ENCODE data around the gene HPCAL1.

HPCAL1 gene

GRCh38 chr2:10369269-10370255 is 66.9 kb downstream of the HPCAL1 start:
- no peak for DNase-seq (ENCODE audit: low read depth, low spot score)

GRCh38 chr2:10370390-10370789 is 67.7 kb downstream of the HPCAL1 start:
- DNase-seq (ENCODE audit: low read depth, low spot score) = no peak

GRCh38 chr2:10370895-10371294 is 68.2 kb downstream of the HPCAL1 start:
- DNase-seq (ENCODE audit: low read depth, low spot score) = no peak

GRCh38 chr2:10371441-10372196 is 68.9 kb downstream of the HPCAL1 start:
- no peak for DNase-seq (ENCODE audit: low read depth, low spot score)

- DNase-seq (ENCODE audit: low read depth, low spot score) = no peak
Measured at GRCh38 chr2:10372203-10372861, 69.6 kb downstream of the HPCAL1 start.

GRCh38 chr2:10372862-10373240 is 70.1 kb downstream of the HPCAL1 start:
- DNase-seq (ENCODE audit: low read depth, low spot score) = no peak

GRCh38 chr2:10373931-10374330 is 71.2 kb downstream of the HPCAL1 start:
- no peak for DNase-seq (ENCODE audit: low read depth, low spot score)

- no peak for DNase-seq (ENCODE audit: low read depth, low spot score)
Measured at GRCh38 chr2:10374362-10374943, 71.7 kb downstream of the HPCAL1 start.

- DNase-seq (ENCODE audit: low read depth, low spot score) = no peak
Measured at GRCh38 chr2:10375570-10376281, 73.0 kb downstream of the HPCAL1 start.

GRCh38 chr2:10377052-10377746 is 74.5 kb downstream of the HPCAL1 start:
- DNase-seq (ENCODE audit: low read depth, low spot score) = no peak

GRCh38 chr2:10377747-10378085 is 75.0 kb downstream of the HPCAL1 start:
- DNase-seq (ENCODE audit: low read depth, low spot score) = no peak

GRCh38 chr2:10378189-10378588 is 75.5 kb downstream of the HPCAL1 start:
- DNase-seq (ENCODE audit: low read depth, low spot score) = no peak

- no peak for DNase-seq (ENCODE audit: low read depth, low spot score)
Measured at GRCh38 chr2:10380048-10380926, 77.6 kb downstream of the HPCAL1 start.

GRCh38 chr2:10381997-10382353 is 79.3 kb downstream of the HPCAL1 start:
- DNase-seq (ENCODE audit: low read depth, low spot score) = no peak

- no peak for DNase-seq (ENCODE audit: low read depth, low spot score)
Measured at GRCh38 chr2:10382354-10383061, 79.8 kb downstream of the HPCAL1 start.

GRCh38 chr2:10383960-10384734 is 81.4 kb downstream of the HPCAL1 start:
- DNase-seq (ENCODE audit: low read depth, low spot score) = no peak

- no peak for DNase-seq (ENCODE audit: low read depth, low spot score)
Measured at GRCh38 chr2:10385501-10385900, 82.8 kb downstream of the HPCAL1 start.
